HG02884 (cell line): ENCODE data around the gene AGAP1.

Source experiments
- ATAC-seq: cut with Tn5 transposase; IDR thresholded peaks from one replicate; pipeline ENCODE4 v1.9.1; 2021; ENCODE audit warnings: mild to moderate bottlenecking, moderate library complexity; ENCODE audit not compliant: unreplicated experiment

AGAP1 gene

DNA sequence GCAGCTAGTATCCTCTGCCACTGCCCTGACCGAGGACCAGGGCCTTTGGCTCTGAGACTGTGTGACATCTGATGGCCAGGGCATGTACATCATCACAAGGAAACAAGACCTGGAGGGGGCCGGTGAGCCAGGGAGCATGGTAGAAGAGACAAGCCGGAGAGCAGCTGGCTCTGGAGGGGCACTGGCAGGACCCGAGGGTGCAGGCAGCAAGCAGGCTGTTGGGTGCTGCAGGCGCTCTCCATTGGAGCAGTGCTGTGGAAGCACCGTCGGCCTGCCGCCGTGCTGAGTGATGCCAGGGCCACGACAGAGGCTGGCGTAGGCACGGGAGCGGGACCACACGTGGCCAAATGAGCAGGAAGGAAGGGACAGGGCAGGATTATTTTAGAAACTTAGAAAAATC lies 339.1 kb downstream of the AGAP1 start:
- ATAC-seq = no peak

DNA sequence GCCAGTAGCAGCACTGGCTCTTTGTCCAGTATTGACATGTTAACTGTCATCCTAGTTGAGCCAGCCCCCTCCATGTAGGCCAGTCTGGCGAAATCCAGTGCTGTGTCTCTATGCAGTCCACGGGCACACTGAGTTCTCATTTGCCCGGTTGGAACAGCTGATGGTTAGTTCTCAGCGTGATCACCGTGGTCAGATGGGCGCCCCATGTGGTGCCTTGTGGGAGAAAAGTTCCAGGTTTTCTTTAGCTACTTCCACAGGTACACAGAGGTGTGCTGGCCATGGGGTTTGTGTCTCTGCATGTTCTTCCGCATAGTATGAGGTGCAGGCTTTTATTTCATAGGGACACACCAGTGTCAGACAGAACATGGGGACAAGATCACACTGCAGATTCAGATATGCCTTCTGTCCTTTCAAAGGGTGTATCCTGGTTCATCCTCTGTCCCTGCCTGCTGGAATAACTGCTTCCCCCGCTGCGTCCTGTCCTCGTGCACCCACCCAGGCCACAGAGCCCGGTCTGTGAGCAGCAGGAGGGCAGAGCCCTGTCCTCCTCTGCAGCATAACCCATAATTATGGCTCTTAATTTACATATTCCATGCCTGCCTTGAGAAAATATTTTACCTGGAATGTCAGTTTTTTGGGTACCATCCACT lies 340.3 kb downstream of the AGAP1 start:
- ATAC-seq = no peak

DNA sequence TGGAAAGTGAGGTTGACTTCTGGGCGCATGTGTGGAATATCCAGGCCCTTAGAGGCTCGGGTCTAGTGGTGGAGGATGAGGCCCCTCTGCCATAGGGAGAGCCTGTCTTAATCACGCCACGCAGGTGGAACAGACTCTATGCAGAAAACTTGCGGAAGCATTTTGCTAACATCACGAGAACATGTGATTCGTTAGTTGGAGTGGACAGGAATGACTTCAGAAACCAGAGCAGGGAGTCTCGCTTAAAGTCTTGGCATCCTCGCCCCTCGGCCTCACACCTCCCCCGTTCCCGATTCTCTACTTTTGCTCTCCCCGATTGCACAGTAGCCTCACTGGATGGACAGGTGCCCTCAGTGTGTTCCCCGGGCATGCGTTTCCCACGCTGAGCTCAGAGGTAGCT lies 340.9 kb downstream of the AGAP1 start:
- ATAC-seq = no peak

GRCh38 chr2:235835810-235836209 lies 342.0 kb downstream of the AGAP1 start:
- no peak for ATAC-seq

GRCh38 chr2:235836491-235836911 lies 342.7 kb downstream of the AGAP1 start:
- ATAC-seq = no peak

DNA sequence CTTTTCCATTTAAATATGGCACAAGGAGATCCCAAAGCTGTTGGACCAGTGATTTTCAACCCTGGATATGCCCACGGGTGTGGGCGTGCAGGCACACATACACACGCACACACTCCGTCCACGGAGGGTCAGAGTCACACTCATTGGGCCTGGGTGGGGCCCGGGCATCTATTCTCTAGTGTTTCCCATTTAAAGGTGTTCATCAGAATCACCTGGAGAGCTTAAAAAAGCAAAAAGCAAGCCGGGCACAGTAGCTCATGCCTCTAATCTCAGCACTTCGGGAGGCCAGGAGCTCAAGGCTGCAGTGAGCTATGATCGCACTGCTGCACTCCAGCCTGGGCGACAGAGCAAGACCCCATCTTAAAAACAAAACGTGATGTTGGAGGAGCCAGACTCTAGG lies 345.4 kb downstream of the AGAP1 start:
- ATAC-seq = no peak

DNA sequence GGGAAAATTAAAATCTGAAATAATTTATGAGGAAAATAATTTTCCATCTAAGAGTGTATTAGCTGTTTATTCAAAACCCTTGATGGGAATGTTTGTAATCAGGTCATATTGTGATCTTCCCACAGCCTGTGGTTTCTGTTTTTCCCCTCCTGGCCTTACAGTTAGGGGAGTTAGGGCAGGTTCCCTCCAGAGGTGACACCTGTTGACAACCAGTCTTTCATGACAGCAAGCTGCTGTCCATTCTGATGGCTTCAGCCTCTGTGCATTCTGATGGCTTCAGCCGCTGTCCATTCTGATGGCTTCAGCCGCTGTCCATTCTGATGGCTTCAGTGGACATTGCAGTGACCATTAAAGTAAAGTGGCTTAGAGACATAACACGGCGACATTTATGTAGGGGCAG lies 346.1 kb downstream of the AGAP1 start:
- ATAC-seq = no peak

GRCh38 chr2:235841863-235842262 lies 348.0 kb downstream of the AGAP1 start:
- no peak for ATAC-seq

DNA sequence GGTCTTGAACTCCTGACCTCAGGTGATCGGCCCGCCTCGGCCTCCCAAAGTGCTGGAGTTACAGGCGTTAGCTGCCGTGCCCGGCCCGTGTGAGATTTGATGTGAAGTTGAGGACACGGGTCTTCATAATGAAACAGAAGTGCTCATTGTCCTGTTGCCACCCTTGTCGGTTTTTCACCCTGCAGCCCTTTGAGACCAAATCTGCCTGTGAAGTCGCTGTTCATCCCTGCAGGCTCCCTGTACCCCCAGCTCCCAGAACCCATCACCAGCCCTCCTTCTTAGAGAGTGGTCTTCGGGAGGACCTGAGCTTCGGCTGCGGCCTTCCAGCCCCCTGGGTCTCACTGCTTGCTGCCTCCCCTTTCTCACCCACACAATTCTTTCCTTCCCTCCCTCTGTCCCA lies 349.1 kb downstream of the AGAP1 start:
- no peak for ATAC-seq

GRCh38 chr2:235843591-235844395 lies 349.9 kb downstream of the AGAP1 start:
- ATAC-seq = no peak

DNA sequence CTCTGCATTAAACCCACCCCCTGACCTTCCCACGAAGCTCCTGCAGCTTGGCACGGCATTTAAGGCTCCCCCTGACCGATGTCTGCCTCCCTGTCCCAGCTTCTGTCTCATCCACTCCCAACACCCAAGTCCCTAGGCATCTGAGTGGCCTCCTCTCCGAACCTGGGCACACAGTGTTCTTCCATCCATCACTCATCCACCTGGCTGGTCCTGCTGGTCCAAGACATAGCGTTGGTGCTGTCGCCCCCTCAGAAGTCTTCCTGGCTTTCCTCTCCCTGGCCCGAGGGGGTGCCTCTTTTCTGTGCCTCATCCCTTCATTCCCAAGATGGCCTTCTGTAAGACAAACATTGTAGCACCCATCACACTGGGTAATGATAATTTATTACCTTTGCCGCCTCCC lies 350.7 kb downstream of the AGAP1 start:
- no peak for ATAC-seq

DNA sequence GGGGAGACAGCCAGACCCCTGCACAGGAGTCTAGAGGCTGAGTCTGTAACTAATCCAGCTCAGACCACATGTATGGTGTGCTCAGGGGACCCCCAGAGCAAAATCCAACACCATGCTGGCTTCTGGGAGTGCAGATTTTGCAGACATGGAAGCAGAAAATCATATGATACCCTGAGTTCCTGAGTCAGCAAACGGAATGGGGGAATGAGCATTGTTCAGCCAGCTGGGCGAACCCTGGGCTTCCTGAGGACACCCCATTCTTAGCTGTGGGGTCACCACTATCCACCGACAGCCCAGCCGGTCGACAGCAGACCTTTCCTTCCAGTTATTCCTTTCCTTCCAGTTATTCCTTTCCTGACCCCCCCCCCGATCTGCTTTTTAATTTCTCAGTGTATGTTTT lies 351.4 kb downstream of the AGAP1 start:
- no peak for ATAC-seq

- no peak for ATAC-seq
These were observed 353.7 kb downstream of the AGAP1 start for GRCh38 chr2:235847576-235847975.

GRCh38 chr2:235848055-235848454 lies 354.2 kb downstream of the AGAP1 start:
- no peak for ATAC-seq

DNA sequence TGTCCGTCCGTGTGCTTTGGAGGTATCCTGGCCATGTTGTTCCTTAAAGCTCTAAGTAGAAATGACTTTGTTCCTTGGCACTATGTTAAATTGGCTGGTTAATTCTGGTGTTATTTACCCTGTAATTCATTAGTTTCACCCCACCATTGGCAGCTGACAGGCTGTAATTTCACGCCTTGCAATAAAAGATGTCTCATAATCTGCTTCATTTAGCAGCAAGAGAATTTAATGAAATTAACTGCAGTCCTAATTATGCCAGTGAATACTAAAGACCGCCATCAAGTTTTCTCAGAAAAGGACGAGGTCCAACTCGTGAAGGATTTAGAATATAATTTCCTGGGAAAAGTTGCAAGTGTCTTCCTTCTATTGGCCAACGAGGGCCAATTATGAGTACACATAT lies 355.1 kb downstream of the AGAP1 start:
- no peak for ATAC-seq

DNA sequence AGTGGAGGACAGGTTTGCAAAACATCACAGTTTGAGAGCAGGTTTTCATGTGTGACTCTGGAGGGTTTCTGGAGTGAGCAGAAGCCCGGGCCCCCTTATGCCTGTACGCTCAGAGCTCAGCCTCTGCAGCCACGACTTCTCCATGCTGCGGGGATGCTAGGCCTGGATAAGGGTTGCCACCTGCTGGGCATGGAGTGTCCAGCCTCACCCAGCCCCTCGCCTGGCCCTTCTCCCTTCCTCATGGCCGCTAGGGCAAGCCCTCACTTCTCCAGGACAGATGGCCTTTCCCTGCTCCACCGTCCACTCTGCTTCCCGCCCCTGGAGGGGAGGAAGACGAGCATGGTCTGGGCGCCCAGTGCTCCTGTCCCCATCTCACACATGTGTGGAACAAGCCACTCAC lies 355.6 kb downstream of the AGAP1 start:
- no peak for ATAC-seq

GRCh38 chr2:235850289-235850688 lies 356.4 kb downstream of the AGAP1 start:
- ATAC-seq = no peak

DNA sequence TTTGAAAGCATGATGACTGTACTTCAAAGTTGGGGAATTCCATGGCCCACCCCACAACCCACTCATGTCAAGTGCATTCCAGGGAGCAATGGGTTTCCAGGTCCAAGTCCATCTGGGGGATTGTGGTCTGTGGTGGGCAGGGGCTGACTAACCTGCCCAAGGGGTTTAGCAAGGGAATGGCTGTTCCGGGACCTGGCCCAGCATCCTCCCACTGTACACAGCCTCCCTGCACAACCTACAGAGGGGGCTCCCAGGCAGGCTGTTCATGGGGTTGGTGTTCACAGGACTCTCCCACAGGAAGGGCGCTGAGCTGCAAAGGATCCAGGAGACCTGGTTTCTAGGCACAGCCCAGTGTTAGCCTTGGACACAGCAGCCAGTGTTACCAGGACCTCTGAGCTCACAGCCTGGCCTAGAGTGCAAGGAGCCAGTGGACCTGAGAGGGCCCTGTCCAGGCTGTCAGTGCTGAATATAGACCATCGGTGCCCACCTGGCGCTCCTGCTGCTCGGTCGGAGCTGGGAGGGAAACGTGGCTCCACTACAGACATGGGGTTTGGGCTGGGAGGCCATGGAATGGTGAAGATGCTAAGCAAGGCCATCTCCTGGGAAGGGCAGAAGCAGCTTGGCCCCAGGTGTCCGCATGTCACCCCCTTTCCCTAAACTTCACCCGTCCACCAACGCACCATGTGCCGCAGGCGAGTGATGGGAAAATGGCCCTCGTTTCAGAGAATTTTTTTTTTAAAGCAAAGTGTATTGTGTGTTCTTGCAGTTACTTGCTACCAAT lies 357.1 kb downstream of the AGAP1 start:
- ATAC-seq = no peak

- no peak for ATAC-seq
These were observed 358.1 kb downstream of the AGAP1 start for GRCh38 chr2:235851828-235852525.

GRCh38 chr2:235852526-235852920 lies 358.7 kb downstream of the AGAP1 start:
- ATAC-seq = no peak

DNA sequence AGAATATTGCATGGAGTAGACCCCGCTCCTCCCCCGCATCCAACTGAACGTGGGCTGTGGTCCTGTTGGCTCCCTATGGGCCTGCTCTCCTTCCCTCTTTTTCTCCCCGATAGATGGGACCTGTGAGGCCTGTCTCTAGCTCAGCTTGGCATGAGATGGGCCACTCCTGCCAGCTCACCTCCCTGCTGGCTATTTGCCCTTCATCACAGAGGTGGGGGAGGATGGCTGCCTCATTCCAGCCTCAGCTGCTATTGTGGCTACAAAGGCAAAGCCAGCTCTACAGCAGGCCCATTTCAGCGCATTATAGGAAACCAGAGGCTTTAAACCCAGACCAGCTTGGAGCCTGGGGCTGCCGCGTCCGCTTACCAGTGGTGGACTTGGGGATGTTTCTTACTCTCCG lies 360.4 kb downstream of the AGAP1 start:
- no peak for ATAC-seq
